PC-3 (cell line): ENCODE results near the gene DUSP18. TPM values are rescaled to one million over a fixed set of nuclear protein-coding genes. Genes with fewer than 3 reads are reported as not detected.
A peak's percentile ranks its signal among the peaks of the same experiment; 100 is the strongest.

ENCODE experiments used
- ATAC-seq: fragments of 200-7000 bp; cut with Tn5 transposase; 2 replicates; pipeline ENCODE4 v1.9.1; 2020; ENCODE audit warnings: mild to moderate bottlenecking, moderate library complexity
- BruUV-seq: library from RNA; stranded (reverse); fragments of 400-500 nt; replicated peaks from 2 replicates; lab custom pipeline; 2021; lab: Mats Ljungman, UMichigan
- CTCF ChIA-PET: fragments of 300-600 bp; sonication (Branson Sonifier 250); formaldehyde crosslinking; loops from one replicate; lab custom pipeline; 2022; ENCODE audit warnings: antibody characterized with exemption; lab: Charles Lee
- POLR2A ChIA-PET: fragments of 300-600 bp; sonication (Branson Sonifier 250); formaldehyde crosslinking; loops from one replicate; lab custom pipeline; 2022; ENCODE audit warnings: antibody characterized with exemption; ENCODE audit not compliant: unreplicated experiment; lab: Charles Lee
- DNase-seq: peaks from one replicate; pipeline ENCODE4 v3.0.0-alpha.2; 2015
- H2AFZ ChIP-seq: fragments of 300-600 bp; sonication (generic); 2 replicates; pipeline ENCODE4 v1.6.0; 2016; ENCODE audit warnings: antibody characterized with exemption, low read length
- H3F3A ChIP-seq: fragments of 300-600 bp; sonication (generic); one replicate; pipeline ENCODE4 v1.6.0; 2017; ENCODE audit warnings: antibody characterized with exemption, low read length, control low read depth, mild to moderate bottlenecking; ENCODE audit not compliant: unreplicated experiment
- H3K27ac ChIP-seq: fragments of 300-600 bp; sonication (generic); 2 replicates; pipeline ENCODE4 v1.5.1; 2016; ENCODE audit warnings: mild to moderate bottlenecking, low read length
- H3K27me3 ChIP-seq: fragments of 300-600 bp; sonication (generic); 2 replicates; pipeline ENCODE4 v1.6.1; 2016; ENCODE audit warnings: low read length, mixed read lengths
- H3K36me3 ChIP-seq: fragments of 300-600 bp; sonication (generic); 2 replicates; pipeline ENCODE4 v1.6.1; 2016; ENCODE audit warnings: low read depth, mixed run types, low read length, mixed read lengths
- H3K4me1 ChIP-seq: fragments of 300-600 bp; sonication (generic); 2 replicates; pipeline ENCODE4 v1.5.1; 2016; ENCODE audit warnings: low read length; ENCODE audit not compliant: insufficient read depth
- H3K4me2 ChIP-seq: fragments of 300-600 bp; sonication (generic); 2 replicates; pipeline ENCODE4 v1.6.0; 2016; ENCODE audit warnings: low read length
- H3K4me3 ChIP-seq: fragments of 300-600 bp; sonication (generic); 2 replicates; pipeline ENCODE4 v1.5.1; 2016; ENCODE audit warnings: mild to moderate bottlenecking, low read length, mixed read lengths
- H3K79me2 ChIP-seq: fragments of 300-600 bp; sonication (generic); 2 replicates; pipeline ENCODE4 v1.6.1; 2017; ENCODE audit warnings: low read length, mixed read lengths
- H3K9ac ChIP-seq: fragments of 300-600 bp; sonication (generic); 2 replicates; pipeline ENCODE4 v1.6.0; 2016; ENCODE audit warnings: mild to moderate bottlenecking, low read length
- H3K9me2 ChIP-seq: fragments of 300-600 bp; sonication (generic); replicated peaks from 2 replicates; pipeline ENCODE4 v1.6.1; 2016; ENCODE audit warnings: mixed run types, low read length, mixed read lengths
- H3K9me3 ChIP-seq: fragments of 300-600 bp; sonication (generic); 2 replicates; pipeline ENCODE4 v1.6.1; 2016; ENCODE audit warnings: low read length, mixed read lengths
- H4K20me1 ChIP-seq: fragments of 300-600 bp; sonication (generic); 2 replicates; pipeline ENCODE4 v1.6.1; 2016; ENCODE audit warnings: low read length, mixed read lengths
- EZH2 ChIP-seq: fragments of 300-600 bp; sonication (generic); IDR thresholded peaks from one replicate; pipeline ENCODE4 v1.6.1; 2017; ENCODE audit warnings: antibody characterized with exemption, mild to moderate bottlenecking, low read length; ENCODE audit not compliant: unreplicated experiment
- EZH2phosphoT487 ChIP-seq: fragments of 300-600 bp; sonication (generic); IDR thresholded peaks from 2 replicates; pipeline ENCODE4 v1.6.1; 2018; ENCODE audit warnings: mild to moderate bottlenecking, antibody characterized with exemption, low read length, borderline replicate concordance
- intact Hi-C: fragments of 100-400 bp; cut with micrococcal nuclease; formaldehyde crosslinking; loops from 2 replicates; pipeline ENCODE4 v1.9.0; 2023
- total RNA-seq: library from RNA; depleted of rRNA; stranded (reverse); fragments of >200 nt; gene quantifications from 2 replicates; pipeline ENCODE4 v1.2.3, GENCODE V29; 2014
- TF ChIP-seq, protein P1 (sequence below): fragments of 300-600 bp; sonication (generic); conservative IDR thresholded peaks from 2 replicates; pipeline ENCODE4 v1.5.1; 2017; ENCODE audit warnings: antibody characterized with exemption, low read depth, mild to moderate bottlenecking, low read length

Gene DUSP18
- total RNA-seq, 1 experiment from 2014 or later, result 7.7 TPM

DNA sequence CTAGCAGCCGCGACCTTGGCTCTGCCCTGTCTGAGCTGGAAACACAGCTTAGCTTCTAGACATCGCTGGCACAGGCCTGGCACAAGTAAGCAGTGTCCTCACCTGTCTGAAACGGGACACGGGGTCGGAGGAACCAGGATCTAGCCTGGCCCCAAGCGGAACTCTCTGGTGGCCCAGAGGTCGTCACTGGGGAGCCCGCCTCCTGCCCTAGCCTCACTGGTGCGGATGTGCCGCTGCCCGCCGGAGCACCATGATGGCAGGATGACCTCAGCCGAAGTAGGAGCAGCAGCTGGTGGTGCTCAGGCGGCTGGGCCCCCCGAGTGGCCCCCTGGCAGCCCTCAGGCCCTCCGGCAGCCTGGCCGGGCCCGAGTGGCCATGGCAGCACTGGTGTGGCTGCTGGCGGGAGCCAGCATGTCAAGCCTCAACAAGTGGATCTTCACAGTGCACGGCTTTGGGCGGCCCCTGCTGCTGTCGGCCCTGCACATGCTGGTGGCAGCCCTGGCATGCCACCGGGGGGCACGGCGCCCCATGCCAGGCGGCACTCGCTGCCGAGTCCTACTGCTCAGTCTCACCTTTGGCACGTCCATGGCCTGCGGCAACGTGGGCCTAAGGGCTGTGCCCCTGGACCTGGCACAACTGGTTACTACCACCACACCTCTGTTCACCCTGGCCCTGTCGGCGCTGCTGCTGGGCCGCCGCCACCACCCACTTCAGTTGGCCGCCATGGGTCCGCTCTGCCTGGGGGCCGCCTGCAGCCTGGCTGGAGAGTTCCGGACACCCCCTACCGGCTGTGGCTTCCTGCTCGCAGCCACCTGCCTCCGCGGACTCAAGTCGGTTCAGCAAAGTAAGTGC lies 31.2 kb downstream of the DUSP18 start:
- Histone ChIP-seq H3K9me2 (no peaks in the 10 kb centered on the region), H4K20me1 (no peaks in the 10 kb centered on the region), H3K4me2 (peak overlapping the region; percentile 100), H2AFZ (peak overlapping the region; percentile 83), H3K36me3 (no peaks in the 10 kb centered on the region), H3K27ac (peak overlapping the region; percentile 32; the same call in 1 of the 2 replicates), H3K79me2 (peaks cover 34% of the 10 kb centered on the region), H3K4me1 (peaks cover 23% of the 10 kb centered on the region), H3F3A (no peaks in the 10 kb centered on the region), H3K9me3 (no peaks in the 10 kb centered on the region), H3K27me3 (no peaks in the 10 kb centered on the region), H3K4me3 (peak overlapping the region; percentile 96), H3K9ac (peak overlapping the region; percentile 83)
- ATAC-seq, result peak; percentile 9
- peak; percentile 6 for DNase-seq
- TF ChIP-seq EZH2phosphoT487, result no peak
- TF ChIP-seq, protein P1, sequence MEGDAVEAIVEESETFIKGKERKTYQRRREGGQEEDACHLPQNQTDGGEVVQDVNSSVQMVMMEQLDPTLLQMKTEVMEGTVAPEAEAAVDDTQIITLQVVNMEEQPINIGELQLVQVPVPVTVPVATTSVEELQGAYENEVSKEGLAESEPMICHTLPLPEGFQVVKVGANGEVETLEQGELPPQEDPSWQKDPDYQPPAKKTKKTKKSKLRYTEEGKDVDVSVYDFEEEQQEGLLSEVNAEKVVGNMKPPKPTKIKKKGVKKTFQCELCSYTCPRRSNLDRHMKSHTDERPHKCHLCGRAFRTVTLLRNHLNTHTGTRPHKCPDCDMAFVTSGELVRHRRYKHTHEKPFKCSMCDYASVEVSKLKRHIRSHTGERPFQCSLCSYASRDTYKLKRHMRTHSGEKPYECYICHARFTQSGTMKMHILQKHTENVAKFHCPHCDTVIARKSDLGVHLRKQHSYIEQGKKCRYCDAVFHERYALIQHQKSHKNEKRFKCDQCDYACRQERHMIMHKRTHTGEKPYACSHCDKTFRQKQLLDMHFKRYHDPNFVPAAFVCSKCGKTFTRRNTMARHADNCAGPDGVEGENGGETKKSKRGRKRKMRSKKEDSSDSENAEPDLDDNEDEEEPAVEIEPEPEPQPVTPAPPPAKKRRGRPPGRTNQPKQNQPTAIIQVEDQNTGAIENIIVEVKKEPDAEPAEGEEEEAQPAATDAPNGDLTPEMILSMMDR, result no peak
- no peak for TF ChIP-seq EZH2
- ChIA-PET CTCF (interaction anchor here (0.6 to 2.7 kb wide), 3 partner anchors 10 to 128 kb away, joined by 3 to 28 read pairs (median 6); no protein-coding TSS in a partner anchor), POLR2A (no interaction called here)
- intact Hi-C loops, result no loop called here
- TSS peak; percentile 47 for BruUV-seq

GRCh38 chr22:30635273-30636225 lies 32.1 kb downstream of the DUSP18 start, which contains the start of gene SLC35E4:
SLC35E4 (plus strand) TSS chr22:30635781; CDS start chr22:30636451, 670 bp downstream.
- intact Hi-C loops, result loop anchor here (2.0 kb wide), 1 partner anchor 59 kb away; the partner anchor contains the start of gene OSBP2
- Histone ChIP-seq H3K27ac (peak within 1 kb of the TSS; percentile 68), H3K9me2 (no peaks in the 10 kb centered on the region), H4K20me1 (no peaks in the 10 kb centered on the region), H3K4me3 (peak within 1 kb of the TSS; percentile 96), H2AFZ (peak within 1 kb of the TSS; percentile 89), H3K79me2 (peaks cover 28% of the 10 kb centered on the region), H3K27me3 (no peaks in the 10 kb centered on the region), H3K4me2 (peak within 1 kb of the TSS; percentile 100), H3F3A (no peaks in the 10 kb centered on the region), H3K36me3 (no peaks in the 10 kb centered on the region), H3K4me1 (peaks cover 23% of the 10 kb centered on the region), H3K9me3 (no peaks in the 10 kb centered on the region), H3K9ac (peak within 1 kb of the TSS; percentile 83)
- ATAC-seq (peak; percentile 78), DNase-seq (peak; percentile 83)
- TF ChIP-seq, protein P1, result 0 out of 2 replicates have a peak, but pooled peaks have one; percentile 23
- no peak for TF ChIP-seq EZH2phosphoT487
- no peak for TF ChIP-seq EZH2
- ChIA-PET CTCF (interaction anchor here (0.6 to 2.7 kb wide), 7 partner anchors 11 to 194 kb away, joined by 3 to 28 read pairs (median 5); no protein-coding TSS in a partner anchor), POLR2A (interaction anchor here (0.6 to 0.7 kb wide), 3 partner anchors 13 to 525 kb away, joined by 5 to 17 read pairs (median 6); no protein-coding TSS in a partner anchor)
- no TSS peak for BruUV-seq
